Measurements from ENCODE around the gene AARS2.

Gene AARS2

DNA sequence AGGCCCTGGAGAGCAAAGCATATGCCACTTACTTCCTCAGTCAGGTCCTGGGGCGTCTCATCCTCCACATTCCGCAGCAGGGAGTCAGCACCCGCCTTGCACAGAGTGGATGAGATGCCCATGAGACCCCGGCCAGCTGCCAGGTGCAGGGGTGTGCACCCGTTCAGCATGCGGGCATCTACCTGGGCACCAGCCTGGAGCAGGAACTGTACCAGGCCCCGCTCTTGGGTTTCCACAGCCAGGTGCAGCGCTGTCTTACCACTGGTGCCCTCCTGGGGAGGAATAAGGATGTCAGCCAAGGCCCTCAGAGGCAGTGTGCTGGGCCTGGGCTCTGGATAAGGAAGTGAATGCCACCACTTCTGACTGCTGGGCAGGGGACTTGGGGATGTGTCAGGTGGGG lies 53.1 kb downstream of the AARS2 start:
- DNase-seq, result no peak

- no peak for DNase-seq
Measured at GRCh38 chr6:44258921-44259320, 54.2 kb downstream of the AARS2 start.

DNA sequence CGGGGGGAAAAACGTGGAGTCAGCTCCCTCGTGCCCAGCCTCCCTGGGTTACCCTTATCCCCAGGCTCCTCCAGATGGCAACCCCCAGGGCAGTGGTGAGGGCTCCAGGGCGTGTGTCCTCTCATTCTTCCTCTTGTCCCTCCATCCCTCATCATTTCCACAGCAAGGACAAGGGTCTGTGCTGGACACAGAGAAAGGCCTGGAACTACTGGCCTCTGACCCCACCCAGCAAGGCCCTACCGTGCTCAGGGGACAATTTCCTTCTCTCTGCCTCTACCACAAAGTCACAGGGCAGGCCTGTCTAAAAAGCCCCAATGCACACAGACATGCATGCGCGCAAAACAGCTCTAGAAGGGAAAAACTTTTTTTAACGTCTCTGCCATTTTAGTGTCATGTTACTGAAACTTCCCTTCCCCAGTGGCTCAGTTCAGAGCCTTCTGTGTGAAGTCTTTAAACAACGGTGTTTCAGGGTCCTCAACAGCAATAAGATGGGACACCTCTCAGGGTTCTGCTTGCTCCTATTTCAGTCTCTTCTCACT lies 54.8 kb downstream of the AARS2 start:
- no peak for DNase-seq

- DNase-seq, result no peak
Measured at GRCh38 chr6:44257753-44258324, 55.3 kb downstream of the AARS2 start.

GRCh38 chr6:44257025-44257752 lies 56.0 kb downstream of the AARS2 start, which contains the start of gene SLC35B2:
Gene SLC35B2, minus strand, starts transcription at chr6:44257528. Its CDS starts 118 bp downstream, at chr6:44257410.
- peak; percentile 85 for DNase-seq

GRCh38 chr6:44256775-44257024 lies 56.4 kb downstream of the AARS2 start:
- DNase-seq, result no peak

DNA sequence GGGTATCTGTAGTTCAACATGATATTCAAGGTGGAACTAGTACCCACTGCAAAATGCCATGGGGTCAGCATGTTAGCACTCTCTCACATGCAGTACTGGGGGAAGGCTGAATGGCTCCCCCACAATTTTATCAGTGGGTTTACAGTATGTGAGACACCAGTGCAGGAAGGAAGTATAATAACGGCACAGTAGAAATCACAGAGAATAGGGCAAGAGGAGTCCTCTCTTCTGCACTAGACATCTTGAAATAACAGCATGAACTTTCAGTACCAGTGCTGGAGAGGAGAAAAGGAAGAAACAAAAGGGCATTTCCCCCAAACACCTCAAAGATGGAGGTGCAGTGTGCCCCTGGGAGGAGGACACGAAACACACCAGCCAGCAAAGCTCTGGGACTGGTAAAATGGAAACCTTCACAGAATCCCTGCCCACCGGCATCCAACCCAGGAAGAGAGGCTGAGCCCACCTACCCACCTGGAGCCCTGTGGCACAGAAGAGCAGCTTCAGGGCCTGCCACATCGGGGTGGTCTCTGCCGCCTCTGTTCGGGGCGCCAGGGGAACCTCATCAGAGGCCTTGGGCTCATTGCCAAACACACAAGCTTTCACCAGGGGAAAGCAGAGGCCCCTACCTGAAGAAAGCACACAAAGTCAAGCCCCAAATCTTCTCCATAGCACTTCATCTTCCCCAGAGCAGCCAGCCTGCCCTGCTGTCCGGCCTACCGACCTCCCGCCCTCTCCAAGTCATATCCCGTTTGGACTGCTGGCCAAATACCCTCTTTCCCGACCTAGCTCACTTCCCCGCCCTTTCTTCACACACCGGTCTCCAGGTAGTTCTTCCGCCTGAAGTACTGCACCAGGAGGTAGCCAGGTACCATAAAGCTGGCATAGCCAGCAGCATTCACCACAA lies 57.0 kb downstream of the AARS2 start:
- peak; percentile 59 for DNase-seq

GRCh38 chr6:44255105-44255808 lies 57.9 kb downstream of the AARS2 start:
- peak; percentile 46 for DNase-seq

DNA sequence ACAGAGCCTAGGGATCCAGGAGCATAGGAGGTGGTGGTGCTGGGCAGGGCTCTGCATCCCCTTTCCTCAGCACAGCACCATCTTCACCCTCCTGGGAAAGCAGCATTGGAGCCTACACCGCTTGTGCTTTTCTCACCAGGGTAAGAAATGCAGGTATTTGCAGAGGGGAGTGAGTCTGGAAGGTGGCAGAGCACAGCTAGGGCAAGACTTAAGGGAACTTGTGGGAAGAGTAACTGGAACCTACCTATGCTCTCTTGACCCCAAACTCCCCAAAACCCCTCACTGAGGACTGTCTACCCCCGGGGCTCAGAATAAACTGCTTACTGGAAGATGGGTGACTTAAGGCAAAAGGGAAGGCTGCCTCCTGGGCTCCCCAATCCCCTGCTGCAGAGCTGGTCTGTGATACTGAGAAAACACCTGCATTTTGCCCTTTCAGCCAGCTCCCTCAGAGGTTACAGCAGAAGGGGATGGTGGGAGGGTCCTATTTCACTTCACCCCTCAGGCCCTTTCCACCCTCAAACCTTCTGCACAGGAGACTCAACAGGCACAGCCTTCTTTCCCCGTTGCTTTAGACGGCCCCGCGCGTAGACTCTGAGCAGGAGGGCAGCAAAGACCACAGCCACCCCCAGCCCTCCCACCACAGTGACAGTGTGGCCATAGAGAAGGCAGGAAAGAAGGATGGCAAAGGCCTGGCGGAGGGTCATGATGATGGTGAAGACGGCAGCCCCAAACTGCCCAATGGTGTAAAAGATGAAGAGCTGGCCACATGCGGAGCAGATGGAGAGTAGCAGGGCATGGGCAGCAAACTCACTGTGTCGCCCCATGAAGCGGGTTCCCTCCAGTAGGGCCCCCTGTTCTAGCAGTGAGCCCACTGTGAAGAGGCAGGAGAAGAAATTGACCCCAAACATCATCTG lies 58.7 kb downstream of the AARS2 start:
- peak; percentile 31 for DNase-seq

- peak; percentile 87 for DNase-seq
Measured at GRCh38 chr6:44253307-44254101, 59.6 kb downstream of the AARS2 start.

DNA sequence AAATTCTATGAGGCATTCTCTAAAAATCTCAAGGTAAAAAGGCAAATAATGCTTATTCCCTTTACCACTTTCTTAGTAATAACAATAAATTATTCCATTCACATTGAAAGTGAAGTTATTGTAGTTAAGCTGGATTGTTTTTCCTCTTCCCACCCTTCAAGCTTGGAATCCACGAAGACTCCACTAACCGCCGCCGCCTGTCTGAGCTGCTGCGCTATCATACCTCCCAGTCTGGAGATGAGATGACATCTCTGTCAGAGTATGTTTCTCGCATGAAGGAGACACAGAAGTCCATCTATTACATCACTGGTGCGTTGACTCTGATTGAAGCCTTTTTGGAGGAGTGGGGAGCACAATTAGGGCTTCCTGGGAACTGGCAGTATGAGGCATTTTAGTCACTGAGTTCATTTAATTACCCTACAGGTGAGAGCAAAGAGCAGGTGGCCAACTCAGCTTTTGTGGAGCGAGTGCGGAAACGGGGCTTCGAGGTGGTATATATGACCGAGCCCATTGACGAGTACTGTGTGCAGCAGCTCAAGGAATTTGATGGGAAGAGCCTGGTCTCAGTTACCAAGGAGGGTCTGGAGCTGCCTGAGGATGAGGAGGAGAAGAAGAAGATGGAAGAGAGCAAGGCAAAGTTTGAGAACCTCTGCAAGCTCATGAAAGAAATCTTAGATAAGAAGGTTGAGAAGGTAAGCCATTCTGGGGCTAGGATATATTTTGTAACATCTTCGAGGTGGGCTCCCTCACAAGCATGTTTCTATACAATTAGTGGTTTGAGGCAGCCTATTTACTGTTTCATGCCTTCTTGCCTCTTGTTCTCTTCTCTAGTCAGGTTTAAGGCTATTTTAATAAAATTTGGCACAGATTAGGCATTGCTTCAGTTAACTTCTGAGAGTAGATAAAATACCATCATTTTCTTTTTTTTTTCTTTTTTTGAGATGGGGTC lies 61.3 kb downstream of the AARS2 start:
- DNase-seq, result no peak

GRCh38 chr6:44250718-44251123 lies 62.4 kb downstream of the AARS2 start:
- DNase-seq, result no peak

DNA sequence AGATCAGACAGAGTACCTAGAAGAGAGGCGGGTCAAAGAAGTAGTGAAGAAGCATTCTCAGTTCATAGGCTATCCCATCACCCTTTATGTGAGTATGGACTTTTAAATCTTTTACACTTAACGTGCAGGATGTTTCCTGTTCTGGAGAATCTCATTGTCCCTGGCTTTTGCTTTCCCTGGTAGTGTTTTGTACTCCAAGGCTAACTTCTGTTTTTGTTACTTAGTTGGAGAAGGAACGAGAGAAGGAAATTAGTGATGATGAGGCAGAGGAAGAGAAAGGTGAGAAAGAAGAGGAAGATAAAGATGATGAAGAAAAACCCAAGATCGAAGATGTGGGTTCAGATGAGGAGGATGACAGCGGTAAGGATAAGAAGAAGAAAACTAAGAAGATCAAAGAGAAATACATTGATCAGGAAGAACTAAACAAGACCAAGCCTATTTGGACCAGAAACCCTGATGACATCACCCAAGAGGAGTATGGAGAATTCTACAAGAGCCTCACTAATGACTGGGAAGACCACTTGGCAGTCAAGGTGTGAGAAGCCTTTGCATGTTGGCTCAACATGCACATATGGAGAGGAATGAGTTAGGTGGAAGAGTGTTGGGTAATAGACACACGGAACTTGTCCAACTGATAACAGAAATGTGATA lies 63.0 kb downstream of the AARS2 start:
- peak; percentile 31 for DNase-seq
